Measurements from ENCODE around the gene SCCPDH.
"Not testable (repeated sequence)": the region's sequence is repeated elsewhere in the genome, so short reads cannot be mapped to it uniquely, and the experiment has no call there.

SCCPDH gene

GRCh38 chr1:246726881-246727280 is 2.7 kb downstream of the SCCPDH start:
- TF ChIP-seq POLR2A (IDR thresholded peaks at IDR 0.05; ENCODE audit: extremely low read depth, insufficient read length) (no peak), CTCF (IDR thresholded peaks at IDR 0.05; ENCODE audit: low read depth, low read length) (no peak), MAX (IDR thresholded peaks at IDR 0.05; ENCODE audit: low read depth, low read length) (no peak), MYC (IDR thresholded peaks at IDR 0.05; ENCODE audit: low read depth, low read length) (no peak)
- peak overlapping the region; percentile 77 for H3K4me3 ChIP-seq (ENCODE audit: low read depth, low read length)
- DNase-seq (ENCODE audit: low read depth), result no peak

DNA sequence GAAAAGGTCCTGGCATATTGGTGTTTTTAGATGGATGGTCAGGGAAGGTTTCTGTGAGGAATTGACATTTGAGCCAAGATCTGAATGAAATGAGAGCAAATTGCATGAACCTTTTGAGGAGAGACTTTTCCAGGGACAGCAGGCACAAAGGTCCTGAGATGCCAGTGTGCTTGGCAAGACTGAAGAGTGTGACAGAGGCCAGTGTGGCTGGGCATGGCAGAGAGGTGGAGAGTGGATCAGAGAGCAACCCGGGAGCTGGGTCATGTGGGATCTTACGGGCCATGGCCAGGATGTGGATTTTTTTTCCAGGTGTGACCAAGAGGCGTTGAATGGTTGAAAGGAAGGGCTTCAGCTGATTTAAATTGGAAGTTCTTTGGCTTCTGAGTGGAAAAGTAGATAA is 3.4 kb downstream of the SCCPDH start:
- no peak for TF ChIP-seq POLR2A (IDR thresholded peaks at IDR 0.05; ENCODE audit: extremely low read depth, insufficient read length)
- TF ChIP-seq MYC (IDR thresholded peaks at IDR 0.05; ENCODE audit: low read depth, low read length), result no peak
- no peak for TF ChIP-seq MAX (IDR thresholded peaks at IDR 0.05; ENCODE audit: low read depth, low read length)
- TF ChIP-seq CTCF (IDR thresholded peaks at IDR 0.05; ENCODE audit: low read depth, low read length), result no peak
- H3K4me3 ChIP-seq (ENCODE audit: low read depth, low read length), result no peak overlapping the region
- no peak for DNase-seq (ENCODE audit: low read depth)

- TF ChIP-seq MAX (IDR thresholded peaks at IDR 0.05; ENCODE audit: low read depth, low read length) (no peak), MYC (IDR thresholded peaks at IDR 0.05; ENCODE audit: low read depth, low read length) (no peak), POLR2A (IDR thresholded peaks at IDR 0.05; ENCODE audit: extremely low read depth, insufficient read length) (no peak), CTCF (IDR thresholded peaks at IDR 0.05; ENCODE audit: low read depth, low read length) (no peak)
- H3K4me3 ChIP-seq (ENCODE audit: low read depth, low read length), result no peak overlapping the region
- no peak for DNase-seq (ENCODE audit: low read depth)
Observed at GRCh38 chr1:246728311-246728710, 4.1 kb downstream of the SCCPDH start.

- not testable (repeated sequence) for DNase-seq (ENCODE audit: low read depth); H3K4me3 ChIP-seq (ENCODE audit: low read depth, low read length)
Observed at GRCh38 chr1:246729040-246729439, 4.8 kb downstream of the SCCPDH start.

GRCh38 chr1:246730839-246731238 is 6.6 kb downstream of the SCCPDH start:
- H3K4me3 ChIP-seq (ENCODE audit: low read depth, low read length), result no peak overlapping the region
- DNase-seq (ENCODE audit: low read depth), result peak; percentile 47
- no peak for TF ChIP-seq MYC (IDR thresholded peaks at IDR 0.05; ENCODE audit: low read depth, low read length)
- no peak for TF ChIP-seq MAX (IDR thresholded peaks at IDR 0.05; ENCODE audit: low read depth, low read length)
- TF ChIP-seq CTCF (IDR thresholded peaks at IDR 0.05; ENCODE audit: low read depth, low read length), result no peak
- TF ChIP-seq POLR2A (IDR thresholded peaks at IDR 0.05; ENCODE audit: extremely low read depth, insufficient read length), result no peak

- H3K4me3 ChIP-seq (ENCODE audit: low read depth, low read length); DNase-seq (ENCODE audit: low read depth): not testable (repeated sequence)
Observed at GRCh38 chr1:246731873-246732272, 7.7 kb downstream of the SCCPDH start.

GRCh38 chr1:246733704-246734103 is 9.5 kb downstream of the SCCPDH start:
- TF ChIP-seq MAX (IDR thresholded peaks at IDR 0.05; ENCODE audit: low read depth, low read length), result no peak
- TF ChIP-seq CTCF (IDR thresholded peaks at IDR 0.05; ENCODE audit: low read depth, low read length), result no peak
- TF ChIP-seq MYC (IDR thresholded peaks at IDR 0.05; ENCODE audit: low read depth, low read length), result no peak
- no peak for TF ChIP-seq POLR2A (IDR thresholded peaks at IDR 0.05; ENCODE audit: extremely low read depth, insufficient read length)
- no peak overlapping the region for H3K4me3 ChIP-seq (ENCODE audit: low read depth, low read length)

More at GRCh38 chr1:246733704-246734103, 9.5 kb downstream of the SCCPDH start:
- DNase-seq (ENCODE audit: low read depth), result no peak
